ENCODE measurements around the gene ACKR2.
"Not testable (repeated sequence)": the region's sequence is repeated elsewhere in the genome, so short reads cannot be mapped to it uniquely, and the experiment has no call there.

DNA sequence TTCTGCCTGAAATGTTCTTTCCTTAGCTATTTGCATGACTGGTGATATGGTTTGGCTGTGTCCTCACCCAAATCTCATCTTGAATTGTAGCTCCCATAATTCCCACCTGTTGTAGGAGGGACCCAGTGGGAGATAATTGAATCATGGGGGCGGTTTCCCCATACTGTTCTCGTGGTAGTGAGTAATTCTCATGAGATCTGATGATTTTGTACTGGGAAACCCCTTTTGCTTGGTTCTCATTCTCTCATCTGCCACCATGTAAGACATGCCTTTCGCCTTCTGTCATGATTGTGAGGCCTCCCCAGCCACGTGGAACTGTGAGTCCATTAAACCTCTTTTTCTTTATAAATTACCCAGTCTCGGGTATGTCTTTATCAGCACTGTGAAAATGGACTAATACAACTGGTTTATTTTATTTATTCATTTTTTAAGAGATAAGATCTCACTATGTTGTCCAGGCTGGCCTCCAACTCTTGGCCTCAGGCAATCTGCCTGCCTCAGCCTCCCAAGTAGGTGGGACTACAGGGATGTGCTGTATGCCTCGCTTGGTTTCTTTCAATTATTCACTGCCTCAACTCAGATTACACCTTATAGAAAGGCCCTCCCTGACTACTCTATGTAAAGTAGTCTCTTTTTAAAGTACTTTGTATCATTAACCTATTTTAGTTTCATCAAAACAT lies 74.1 kb downstream of the ACKR2 start:
- TF ChIP-seq CTCF (IDR thresholded peaks at IDR 0.05; ENCODE audit: poor library complexity); EZH2 (IDR thresholded peaks at IDR 0.05; ENCODE audit: borderline replicate concordance): not testable (repeated sequence)

Data from hepatocyte (in vitro differentiated cells).